IMR-90 (cell line): ENCODE data around the gene ITGA3. TPM values are rescaled to one million over a fixed set of nuclear protein-coding genes. Genes with fewer than 3 reads are reported as not detected.

Source experiments
- ATAC-seq: fragments of 200-7000 bp; cut with Tn5 transposase; 2 replicates; pipeline ENCODE4 v1.9.1; 2020; ENCODE audit warnings: low read depth, mild to moderate bottlenecking, moderate library complexity
- BruUV-seq: library from RNA; stranded (reverse); fragments of 400-500 nt; replicated peaks from 2 replicates; lab custom pipeline; 2021; lab: Mats Ljungman, UMichigan
- CTCF ChIA-PET: fragments of 300-600 bp; formaldehyde crosslinking; extraction: SDS; loops from one replicate; lab custom pipeline; 2021; ENCODE audit warnings: antibody characterized with exemption; lab: Yijun Ruan, JAX
- POLR2A ChIA-PET: fragments of 300-600 bp; sonication (Branson Sonifier 250); formaldehyde crosslinking; loops from one replicate; lab custom pipeline; 2022; ENCODE audit warnings: antibody characterized with exemption; ENCODE audit not compliant: unreplicated experiment; lab: Charles Lee
- DNase-seq: peaks from one replicate; pipeline ENCODE4 v3.0.0; 2013
- H2AFZ ChIP-seq: replicated peaks from 2 replicates; pipeline ENCODE3; 2013; ENCODE audit warnings: low read length, mild to moderate bottlenecking; ENCODE audit not compliant: poor library complexity
- H2AK5ac ChIP-seq: 2 replicates; pipeline ENCODE4 v1.6.1; 2013; ENCODE audit warnings: low read depth, low read length, inconsistent platforms
- H2AK9ac ChIP-seq: replicated peaks from 2 replicates; pipeline ENCODE3; 2013; ENCODE audit warnings: mild to moderate bottlenecking, low read depth, low read length, moderate library complexity; ENCODE audit not compliant: poor library complexity
- H2BK120ac ChIP-seq: 2 replicates; pipeline ENCODE4 v1.6.1; 2013; ENCODE audit warnings: low read depth, low read length, inconsistent platforms
- H2BK15ac ChIP-seq: 3 replicates; pipeline ENCODE4 v1.6.1; 2013; ENCODE audit warnings: low read depth, low read length, inconsistent platforms
- H2BK20ac ChIP-seq: 2 replicates; pipeline ENCODE4 v1.6.1; 2013; ENCODE audit warnings: low read depth, mild to moderate bottlenecking, inconsistent platforms, low read length, moderate library complexity
- H2BK5ac ChIP-seq: 2 replicates; pipeline ENCODE4 v1.6.1; 2013; ENCODE audit warnings: mild to moderate bottlenecking, low read depth, low read length, inconsistent platforms; ENCODE audit not compliant: poor library complexity, severe bottlenecking
- H3K14ac ChIP-seq: replicated peaks from 2 replicates; pipeline ENCODE4 v1.6.1; 2013; ENCODE audit warnings: low read depth, low read length, inconsistent platforms
- H3K18ac ChIP-seq: 2 replicates; pipeline ENCODE4 v1.6.1; 2013; ENCODE audit warnings: low read depth, low read length, control low read depth
- H3K23ac ChIP-seq: 2 replicates; pipeline ENCODE4 v1.6.1; 2013; ENCODE audit warnings: low read depth, low read length, inconsistent platforms
- H3K27ac ChIP-seq: 2 replicates; pipeline ENCODE4 v1.5.1; 2013; ENCODE audit warnings: mild to moderate bottlenecking, control low read depth, low read length; ENCODE audit not compliant: insufficient read depth
- H3K27me3 ChIP-seq: 2 replicates; pipeline ENCODE4 v1.6.1; 2013; ENCODE audit warnings: low read length; ENCODE audit not compliant: control insufficient read depth, insufficient read depth
- H3K36me3 ChIP-seq: 2 replicates; pipeline ENCODE4 v1.6.1; 2013; ENCODE audit warnings: low read length, mixed read lengths; ENCODE audit not compliant: control insufficient read depth, insufficient read depth
- H3K4ac ChIP-seq: 2 replicates; pipeline ENCODE4 v1.6.1; 2013; ENCODE audit warnings: low read depth, low read length, inconsistent platforms
- H3K4me1 ChIP-seq: 2 replicates; pipeline ENCODE4 v1.6.1; 2013; ENCODE audit warnings: low read length, mixed read lengths; ENCODE audit not compliant: control insufficient read depth, insufficient read depth
- H3K4me2 ChIP-seq: 2 replicates; pipeline ENCODE4 v1.6.1; 2013; ENCODE audit warnings: low read depth, mild to moderate bottlenecking, control low read depth, low read length, moderate library complexity
- H3K4me3 ChIP-seq: 2 replicates; pipeline ENCODE4 v1.5.1; 2013; ENCODE audit warnings: low read depth, mild to moderate bottlenecking, control low read depth, low read length, moderate library complexity; ENCODE audit not compliant: insufficient read depth
- H3K56ac ChIP-seq: 2 replicates; pipeline ENCODE4 v1.6.1; 2013; ENCODE audit warnings: low read length, inconsistent platforms; ENCODE audit not compliant: insufficient read depth; ENCODE audit errors: extremely low read depth
- H3K79me1 ChIP-seq, 2 experiments: 2 replicates each; pipeline ENCODE4 v1.6.1; 2013; ENCODE audit warnings: low read length in 2 of 2, inconsistent platforms in 1 of 2, low read depth in 1 of 2
- H3K9ac ChIP-seq: 2 replicates; pipeline ENCODE4 v1.6.1; 2013; ENCODE audit warnings: low read depth, low read length, control low read depth
- H3K9me1 ChIP-seq: 2 replicates; pipeline ENCODE4 v1.6.1; 2013; ENCODE audit warnings: low read length, inconsistent platforms; ENCODE audit not compliant: insufficient read depth
- H3K9me3 ChIP-seq: 2 replicates; pipeline ENCODE4 v1.6.1; 2013; ENCODE audit warnings: low read length; ENCODE audit not compliant: control insufficient read depth, insufficient read depth
- H4K20me1 ChIP-seq: 2 replicates; pipeline ENCODE4 v1.6.1; 2013; ENCODE audit warnings: low read length, inconsistent platforms; ENCODE audit not compliant: insufficient read depth
- H4K5ac ChIP-seq: 2 replicates; pipeline ENCODE4 v1.6.1; 2013; ENCODE audit warnings: mild to moderate bottlenecking, low read depth, low read length, control low read depth
- H4K8ac ChIP-seq, 2 experiments: 2 replicates each; pipeline ENCODE4 v1.6.1; 2013; ENCODE audit warnings: low read depth in 2 of 2, low read length in 2 of 2, control low read depth in 1 of 2, inconsistent platforms in 1 of 2
- H4K91ac ChIP-seq: 2 replicates; pipeline ENCODE4 v1.6.1; 2013; ENCODE audit warnings: low read depth, low read length, inconsistent platforms; ENCODE audit not compliant: insufficient read depth
- MXI1 ChIP-seq: IDR thresholded peaks from 2 replicates; pipeline ENCODE4 v1.6.1; 2012; ENCODE audit warnings: low read depth, mild to moderate bottlenecking, low read length, moderate library complexity, borderline replicate concordance
- POLR2A ChIP-seq: IDR thresholded peaks from 2 replicates; pipeline ENCODE4 v1.6.1; 2012; ENCODE audit warnings: mild to moderate bottlenecking, low read depth, low read length
- RCOR1 ChIP-seq: IDR thresholded peaks from 2 replicates; pipeline ENCODE4 v1.6.1; 2012; ENCODE audit warnings: mild to moderate bottlenecking, low read length, improper control_type of control experiment; ENCODE audit not compliant: insufficient replicate concordance
- WGBS, 2 experiments: methylation state at CpG; one replicate each; pipeline versions ENCODE4 v1.1.5 to v1.1.7; 2013; ENCODE audit warnings: missing lambda C conversion rate in 2 of 2; ENCODE audit not compliant: insufficient read length in 1 of 2; ENCODE audit errors: extremely low coverage in 2 of 2; 5-methylcytosine and 5-hydroxymethylcytosine counted together
- dilution Hi-C: fragments of 300-500 bp; cut with HindIII; formaldehyde crosslinking; loops from one replicate; pipeline ENCODE4 v1.14.3; 2018; ENCODE audit warnings: low sequenced_read_pairs; ENCODE audit not compliant: unreplicated experiment
- in situ Hi-C: fragments of 300-500 bp; cut with MboI; formaldehyde crosslinking; loops from 3 replicates; pipeline ENCODE4 v1.14.3; 2019; ENCODE audit warnings: low sequenced_read_pairs, inconsistent platforms, mixed read lengths
- intact Hi-C: fragments of 100-400 bp; cut with micrococcal nuclease; formaldehyde crosslinking; loops from 2 replicates; pipeline ENCODE4 v1.10.0; 2022
- polyA plus RNA-seq, 3 experiments: library from polyadenylated mRNA; depleted of rRNA; stranded (reverse); fragments of >200 nt; gene quantifications; 2 replicates each; pipeline ENCODE4 v1.2.3, GENCODE V29; 2012; ENCODE audit warnings: low replicate concordance in 1 of 3
- total RNA-seq: library from RNA; depleted of rRNA; stranded (reverse); fragments of >200 nt; gene quantifications from 2 replicates; pipeline ENCODE4 v1.2.3, GENCODE V29; 2012

The ITGA3 gene
- total and polyA plus RNA-seq, 2 of the 4 experiments (the other 2 are of a cell fraction) = 78.0 to 202 TPM

DNA sequence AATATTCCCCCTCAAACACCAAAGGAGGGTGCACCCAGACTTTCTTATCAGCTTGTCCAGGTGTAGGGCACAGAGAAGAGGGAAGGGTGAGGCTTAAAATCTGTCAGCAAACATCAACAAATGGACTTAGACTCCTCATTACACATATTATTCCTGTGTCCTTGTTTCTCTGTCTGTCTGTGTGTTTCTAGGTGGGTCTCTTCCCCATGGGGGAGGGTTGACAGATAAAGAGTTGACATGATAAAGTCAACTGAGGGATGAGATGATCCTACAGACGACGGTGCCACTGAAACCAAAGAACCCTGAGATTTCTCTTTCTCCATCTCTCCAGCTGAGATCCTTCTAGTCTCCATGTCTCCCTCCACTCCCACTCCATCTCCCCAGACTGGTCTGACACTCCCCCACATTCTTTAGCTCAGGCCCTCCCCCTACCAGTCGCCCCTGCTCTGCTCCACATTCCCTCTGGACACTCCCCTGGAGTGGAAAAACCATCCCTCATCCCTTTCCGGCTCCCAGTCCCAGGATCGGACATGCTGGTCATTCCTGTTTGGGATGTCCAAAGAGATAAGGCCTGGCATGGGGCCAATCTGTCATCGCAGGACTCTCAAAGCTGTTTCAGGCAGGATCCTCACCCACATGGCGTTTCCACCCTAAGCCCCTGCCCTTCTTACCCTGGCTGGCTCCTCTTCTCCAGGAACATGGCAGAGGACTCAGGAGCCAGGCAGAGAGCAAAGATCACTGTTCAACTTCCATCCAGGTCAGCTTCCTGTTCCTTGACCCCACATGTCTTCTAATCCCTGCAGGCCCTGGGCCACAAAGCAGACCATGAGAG, 2.9 kb upstream of the ITGA3 start:
- H3K4me2 ChIP-seq = peak overlapping the region; percentile 28
- POLR2A ChIA-PET = no interaction called here
- dilution Hi-C loops = no loop called here

More for the DNA sequence above, 2.9 kb upstream of the ITGA3 start:
- Histone ChIP-seq H3K27me3 (no peaks in the 10 kb centered on the region), H3K79me1 (peaks cover 0 to 68% of the 10 kb centered on the region in 2 experiments; a peak in 2 of 4 replicates), H3K23ac (peak overlapping the region; percentile 50), H4K91ac (peak overlapping the region; percentile 98), H3K36me3 (no peaks in the 10 kb centered on the region), H3K18ac (peak overlapping the region; percentile 72; the same call in 1 of the 2 replicates), H3K4me1 (peaks cover 41% of the 10 kb centered on the region), H2AK9ac (peak overlapping the region; percentile 93), H3K56ac (peak overlapping the region; percentile 68), H2AK5ac (peak overlapping the region; percentile 99), H3K4me3 (no peak overlapping the region), H3K9ac (no peak overlapping the region), H3K4ac (peak overlapping the region; percentile 98), H3K9me3 (no peaks in the 10 kb centered on the region), H2BK15ac (peak overlapping the region; percentile 67), H3K14ac (peak overlapping the region; percentile 91), H4K8ac (peak overlapping the region; percentile 85 to 96), H2BK5ac (peak overlapping the region; percentile 89), H2BK120ac (peak overlapping the region; percentile 98), H3K9me1 (peaks cover 59% of the 10 kb centered on the region), H2AFZ (peak overlapping the region; percentile 81), H3K27ac (peak overlapping the region; percentile 31), H2BK20ac (peak overlapping the region; percentile 95), H4K5ac (peak overlapping the region; percentile 19; the same call in 1 of the 2 replicates), H4K20me1 (peaks cover 11% of the 10 kb centered on the region; the same call in 1 of the 2 replicates)
- ATAC-seq (no peak; the same call in 1 of the 2 replicates), DNase-seq (peak; percentile 38)
- CTCF ChIA-PET = interaction anchor here (0.8 to 1.4 kb wide), 4 partner anchors 11 to 41 kb away, joined by 3 to 4 read pairs (median 4); partner anchors contain the start of gene PDK2
- intact Hi-C loops (no loop called here), in situ Hi-C loops (no loop called here)
- BruUV-seq = no TSS peak
- TF ChIP-seq RCOR1 (no peak), POLR2A (peak; percentile 16; the same call in 1 of the 2 replicates), MXI1 (no peak)
- WGBS, 2 experiments = 42% methylated on average over 4 of the region's 7 CpGs; no CpG with 5 or more reads in 1 of the 2 experiments
